SH-SY5Y (cell line): ENCODE results near the gene PCSK5.

Source experiments
- GATA2 ChIP-seq: IDR thresholded peaks from 2 replicates; pipeline ENCODE4 v1.6.1; 2011; ENCODE audit warnings: mild to moderate bottlenecking, low read depth, low read length
- GATA3 ChIP-seq: IDR thresholded peaks from 2 replicates; pipeline ENCODE4 v1.6.1; 2011; ENCODE audit warnings: low read depth, mild to moderate bottlenecking, low read length, moderate library complexity

The PCSK5 gene

GRCh38 chr9:76027416-76027815 lies 136.9 kb downstream of the PCSK5 start:
- no peak for TF ChIP-seq GATA3
- no peak for TF ChIP-seq GATA2

- TF ChIP-seq GATA3 (no peak), GATA2 (no peak)
These were observed 137.4 kb downstream of the PCSK5 start for GRCh38 chr9:76027861-76028260.

GRCh38 chr9:76032038-76032796 lies 141.7 kb downstream of the PCSK5 start:
- no peak for TF ChIP-seq GATA3
- TF ChIP-seq GATA2 = no peak

GRCh38 chr9:76032797-76033373 lies 142.4 kb downstream of the PCSK5 start:
- TF ChIP-seq GATA2 (no peak), GATA3 (no peak)

DNA sequence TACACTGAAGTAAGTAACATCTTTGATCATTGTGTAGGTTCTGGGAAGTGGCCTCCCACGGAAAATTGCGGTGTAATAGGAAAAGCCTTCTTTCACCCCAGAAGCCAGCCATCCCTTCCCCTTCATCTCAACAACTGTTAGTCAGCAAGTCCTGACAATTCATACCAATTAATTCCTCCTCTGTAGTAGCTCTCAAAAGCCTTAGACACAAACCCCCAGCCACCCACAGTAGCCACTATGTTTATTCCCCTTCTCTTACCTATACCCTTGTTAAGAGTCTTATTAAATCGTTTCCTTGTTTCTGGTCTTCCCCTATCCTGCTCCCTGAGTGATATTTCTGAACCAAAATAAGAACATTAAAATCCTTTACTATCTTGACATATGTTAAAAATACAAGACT lies 143.6 kb downstream of the PCSK5 start:
- TF ChIP-seq GATA3 (no peak), GATA2 (no peak)

- TF ChIP-seq GATA2 (no peak), GATA3 (no peak)
These were observed 146.3 kb downstream of the PCSK5 start for GRCh38 chr9:76036762-76037161.

DNA sequence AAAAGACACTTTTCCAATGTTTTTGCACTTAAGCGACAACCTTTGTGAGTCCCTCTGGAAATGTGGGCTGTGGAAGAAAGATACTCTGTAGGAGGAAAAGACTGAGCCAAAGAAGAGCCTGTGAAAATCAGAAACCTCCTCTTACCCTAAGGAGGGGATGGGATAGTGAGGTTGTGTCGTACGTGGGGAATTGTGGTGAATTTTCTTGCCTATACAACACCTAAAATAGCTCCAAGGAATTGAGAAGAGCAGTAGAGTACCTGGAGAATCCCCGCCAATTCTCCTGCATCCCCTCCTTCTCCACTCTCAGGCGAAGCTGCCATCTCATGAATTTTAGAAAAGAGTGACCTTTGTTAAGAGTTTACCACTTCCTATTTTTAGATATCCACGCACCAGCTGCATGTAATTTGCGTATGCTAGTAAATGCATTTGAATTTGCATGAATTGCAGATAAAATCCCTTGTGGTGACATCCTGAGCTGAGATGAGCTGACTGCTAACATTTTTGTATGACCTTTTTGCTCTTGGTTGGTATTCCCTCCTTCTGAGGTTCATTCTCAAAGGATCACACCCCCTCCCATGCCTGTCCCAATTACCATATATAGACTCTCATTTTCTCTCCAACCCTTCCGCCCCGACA lies 147.2 kb downstream of the PCSK5 start:
- TF ChIP-seq GATA3 = no peak
- no peak for TF ChIP-seq GATA2

DNA sequence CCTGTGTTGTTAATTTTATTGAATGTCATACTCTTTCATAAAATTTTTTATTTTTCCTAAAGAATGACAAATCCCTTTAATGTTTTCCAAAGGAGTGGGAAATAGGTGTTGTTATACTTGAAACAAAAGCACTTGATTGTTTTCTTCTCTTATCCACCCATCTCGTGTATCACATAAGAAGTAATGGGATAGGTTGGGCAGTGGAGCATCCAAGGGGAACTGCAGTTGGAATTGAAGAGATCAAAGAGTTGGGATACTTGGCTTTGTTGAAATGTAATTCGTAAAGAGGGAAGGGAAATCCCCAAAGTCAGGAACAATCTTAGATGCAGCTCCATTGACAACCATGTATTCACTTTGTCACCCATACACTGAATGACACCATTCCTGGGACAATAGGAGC lies 148.0 kb downstream of the PCSK5 start:
- TF ChIP-seq GATA2 (no peak), GATA3 (no peak)

- TF ChIP-seq GATA3 (no peak), GATA2 (no peak)
These were observed 153.9 kb downstream of the PCSK5 start for GRCh38 chr9:76044266-76044819.

DNA sequence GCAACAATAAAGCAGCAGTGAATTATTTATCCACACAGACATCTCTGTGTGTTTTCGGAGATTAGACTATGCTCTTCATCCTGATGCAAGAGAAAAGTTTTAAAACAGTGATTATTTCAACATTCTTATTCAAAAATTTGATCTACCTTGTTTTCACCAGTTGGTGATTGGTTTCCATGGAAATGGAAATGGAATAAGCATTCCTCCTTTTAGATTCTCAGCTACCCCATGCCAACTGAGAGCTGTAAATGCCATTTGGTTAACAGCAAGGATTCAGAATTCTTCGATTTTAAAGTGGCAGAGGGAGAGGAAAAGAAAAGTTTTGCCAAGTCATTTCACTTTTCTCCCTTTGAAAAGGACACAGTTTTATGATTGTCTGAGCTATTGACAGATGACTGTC lies 154.7 kb downstream of the PCSK5 start:
- TF ChIP-seq GATA3 (no peak), GATA2 (no peak)

DNA sequence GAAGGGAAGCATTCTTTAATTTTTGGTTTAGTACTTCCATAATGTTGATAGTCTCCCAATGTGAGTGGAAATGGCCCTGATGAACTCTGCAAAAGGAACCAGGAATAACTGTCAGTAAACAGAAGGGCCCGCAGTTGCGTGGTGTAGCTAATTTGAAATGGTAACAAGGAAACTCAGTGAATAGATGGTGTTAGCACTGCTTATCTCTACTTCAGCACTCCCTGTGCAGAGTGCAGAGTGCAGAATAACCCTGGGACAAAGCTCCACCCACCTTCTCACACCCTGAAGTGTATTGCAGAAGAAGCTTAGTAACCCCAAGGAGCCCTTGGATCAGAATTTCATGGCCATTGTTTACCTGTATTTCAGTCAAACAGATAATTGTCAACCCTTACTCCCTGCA lies 158.9 kb downstream of the PCSK5 start:
- TF ChIP-seq GATA3 = no peak
- no peak for TF ChIP-seq GATA2

DNA sequence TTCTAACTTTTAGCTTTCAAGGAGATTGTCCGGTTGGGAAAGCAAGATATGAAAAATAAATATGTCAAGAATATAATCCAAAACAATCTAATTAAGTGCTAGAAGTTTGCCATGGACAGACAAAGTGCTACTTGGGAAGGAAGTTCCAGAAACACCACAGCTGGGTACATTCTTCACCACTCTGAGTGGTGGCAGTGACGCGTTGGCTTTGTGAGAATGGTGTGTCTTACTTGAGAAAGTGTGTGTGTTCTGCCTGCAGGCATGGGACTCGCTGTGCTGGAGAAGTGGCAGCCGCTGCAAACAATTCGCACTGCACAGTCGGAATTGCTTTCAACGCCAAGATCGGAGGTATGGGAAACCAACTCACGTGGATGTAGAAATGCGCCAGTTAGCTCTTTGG lies 177.2 kb downstream of the PCSK5 start:
- TF ChIP-seq GATA2 (no peak), GATA3 (no peak)

DNA sequence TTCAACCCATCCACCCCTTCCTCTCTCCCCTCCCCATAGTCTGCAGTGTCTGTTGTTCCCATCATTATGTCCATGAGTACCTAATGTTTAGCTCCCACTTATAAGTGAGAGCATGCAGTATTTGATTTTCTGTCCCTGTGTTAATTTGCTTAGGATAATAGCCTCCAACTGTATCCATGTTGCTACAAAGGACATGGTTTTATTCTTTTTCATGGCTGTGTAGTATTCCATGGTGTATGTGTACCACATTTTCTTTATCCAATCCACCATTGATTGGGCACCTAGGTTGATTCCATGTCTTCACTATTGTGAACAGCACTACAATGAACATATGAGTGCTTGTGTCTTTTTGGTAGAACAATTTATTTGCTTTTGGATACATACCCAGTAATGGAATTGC lies 187.1 kb downstream of the PCSK5 start:
- no peak for TF ChIP-seq GATA3

- TF ChIP-seq GATA3 (no peak), GATA2 (no peak)
These were observed 191.6 kb downstream of the PCSK5 start for GRCh38 chr9:76082057-76082456.

GRCh38 chr9:76085596-76085995 lies 195.1 kb downstream of the PCSK5 start:
- TF ChIP-seq GATA3 (no peak), GATA2 (no peak)
